Activated T-cell treated with anti-CD3 and anti-CD28 coated beads for 48 hours (primary cell): ENCODE data around the gene CCR7.

Source experiments
- DNase-seq: peaks from one replicate; pipeline ENCODE4 v3.0.0-alpha.2; 2020; ENCODE audit warnings: low read depth

Gene CCR7, protein sequence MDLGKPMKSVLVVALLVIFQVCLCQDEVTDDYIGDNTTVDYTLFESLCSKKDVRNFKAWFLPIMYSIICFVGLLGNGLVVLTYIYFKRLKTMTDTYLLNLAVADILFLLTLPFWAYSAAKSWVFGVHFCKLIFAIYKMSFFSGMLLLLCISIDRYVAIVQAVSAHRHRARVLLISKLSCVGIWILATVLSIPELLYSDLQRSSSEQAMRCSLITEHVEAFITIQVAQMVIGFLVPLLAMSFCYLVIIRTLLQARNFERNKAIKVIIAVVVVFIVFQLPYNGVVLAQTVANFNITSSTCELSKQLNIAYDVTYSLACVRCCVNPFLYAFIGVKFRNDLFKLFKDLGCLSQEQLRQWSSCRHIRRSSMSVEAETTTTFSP

DNA sequence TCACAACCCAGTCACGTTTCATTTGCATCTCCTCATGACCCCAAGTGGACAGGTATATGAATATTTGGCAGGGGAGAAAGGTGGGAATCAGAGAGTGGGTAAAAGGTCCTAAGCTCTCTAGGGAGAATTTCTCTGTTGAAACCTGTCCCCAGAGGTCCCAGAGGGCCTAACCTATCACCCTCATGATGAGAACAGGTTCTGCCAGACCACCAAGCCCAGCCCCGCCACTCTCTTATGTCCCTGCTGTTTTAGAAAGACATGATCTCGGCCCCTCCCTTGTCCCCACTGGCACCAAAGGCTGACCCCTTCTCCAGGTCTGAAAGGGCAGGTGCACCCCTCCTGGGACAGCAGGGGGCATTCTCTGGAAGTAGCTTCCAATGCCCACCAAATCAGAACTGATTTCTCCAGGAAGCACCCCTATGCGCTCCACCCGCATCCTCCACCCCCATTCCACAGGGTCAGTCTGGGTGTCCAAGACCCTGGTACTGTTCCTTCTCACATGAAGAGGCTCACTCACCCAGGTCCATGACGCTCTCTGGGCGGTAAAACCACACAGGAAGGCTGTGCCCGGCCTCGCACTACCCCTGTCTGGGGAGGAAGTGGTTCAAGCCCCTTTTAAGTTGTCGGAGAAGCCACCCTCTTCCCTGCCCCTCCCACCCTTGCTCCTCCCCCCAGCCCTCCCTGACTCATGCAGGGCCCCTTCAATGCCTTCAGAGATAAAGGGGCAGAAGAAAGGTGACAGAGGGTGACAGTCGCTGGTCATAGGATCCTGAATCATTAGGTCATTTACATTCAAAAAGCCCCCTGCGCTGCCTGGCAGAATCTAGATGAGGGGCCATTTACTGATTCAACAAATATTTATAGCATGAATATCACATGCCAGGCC, at the start of gene CCR7:
Gene CCR7, minus strand, starts transcription at position 590 of the 886 bp plus-strand sequence. Its CDS starts 63 bp downstream, at position 527.
- DNase-seq = peak; percentile 79

DNA sequence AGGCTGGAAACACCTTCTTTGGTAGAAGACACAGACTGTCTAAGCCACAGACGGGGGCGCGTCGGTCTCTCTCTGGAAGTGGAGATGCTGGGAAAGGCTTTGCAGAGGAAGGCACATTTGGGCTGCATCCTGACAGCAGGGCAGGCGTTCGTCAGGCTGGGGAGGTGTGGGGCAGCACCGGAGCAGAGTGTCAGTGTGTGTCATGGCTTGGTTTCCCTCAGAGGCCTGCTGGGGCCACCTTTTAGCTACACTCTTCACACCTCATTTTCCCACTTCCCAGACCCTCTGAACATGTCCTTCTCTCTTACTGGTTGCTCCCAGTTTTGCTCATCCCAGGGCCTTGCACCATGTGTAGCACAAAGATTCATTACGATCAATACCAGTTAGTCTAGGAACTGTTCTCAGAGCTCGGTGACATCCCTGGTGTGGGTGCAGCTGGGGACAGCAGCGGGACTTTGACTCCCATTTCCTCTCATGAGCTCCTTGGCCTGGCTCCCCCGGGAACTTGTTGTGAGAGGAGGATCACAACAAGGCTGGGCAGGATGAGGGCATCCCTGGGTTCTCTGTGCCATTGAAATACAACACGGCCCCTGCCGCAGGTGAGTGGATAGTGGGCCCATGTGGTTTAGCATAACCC, 49.3 kb upstream of the CCR7 start:
- no peak for DNase-seq

DNA sequence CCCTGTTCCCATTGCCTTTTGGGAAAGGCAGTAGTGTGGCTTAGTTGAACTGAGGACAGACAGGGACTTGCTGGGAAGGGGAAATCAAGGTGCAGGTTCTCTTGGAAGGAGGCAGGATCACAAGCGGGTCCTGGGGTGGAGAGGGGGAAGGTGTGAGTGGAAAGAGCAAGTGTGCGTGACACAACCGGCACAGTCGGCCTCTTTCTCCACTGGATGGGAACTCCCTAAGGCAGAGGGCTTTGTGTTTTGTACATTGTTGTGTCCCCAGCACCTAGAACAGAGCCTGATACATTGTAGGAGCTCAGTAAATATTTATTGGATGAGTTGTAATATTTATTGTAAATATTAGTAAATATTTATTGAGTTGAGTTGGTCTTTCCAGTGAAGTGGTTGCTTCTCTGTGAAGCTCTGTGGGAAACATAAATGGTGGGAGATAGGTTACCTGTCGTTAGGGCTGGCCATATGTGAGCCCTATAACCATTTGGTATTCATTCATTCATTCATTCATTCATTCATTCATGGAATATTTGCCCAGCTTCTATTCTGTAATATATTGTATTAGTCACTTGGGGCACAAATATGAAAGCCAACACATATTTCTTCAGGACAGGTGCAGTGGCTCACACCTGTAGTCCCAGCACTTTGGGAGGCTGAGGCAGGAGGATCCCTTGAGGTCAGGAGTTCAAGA, 48.3 kb upstream of the CCR7 start:
- no peak for DNase-seq

DNA sequence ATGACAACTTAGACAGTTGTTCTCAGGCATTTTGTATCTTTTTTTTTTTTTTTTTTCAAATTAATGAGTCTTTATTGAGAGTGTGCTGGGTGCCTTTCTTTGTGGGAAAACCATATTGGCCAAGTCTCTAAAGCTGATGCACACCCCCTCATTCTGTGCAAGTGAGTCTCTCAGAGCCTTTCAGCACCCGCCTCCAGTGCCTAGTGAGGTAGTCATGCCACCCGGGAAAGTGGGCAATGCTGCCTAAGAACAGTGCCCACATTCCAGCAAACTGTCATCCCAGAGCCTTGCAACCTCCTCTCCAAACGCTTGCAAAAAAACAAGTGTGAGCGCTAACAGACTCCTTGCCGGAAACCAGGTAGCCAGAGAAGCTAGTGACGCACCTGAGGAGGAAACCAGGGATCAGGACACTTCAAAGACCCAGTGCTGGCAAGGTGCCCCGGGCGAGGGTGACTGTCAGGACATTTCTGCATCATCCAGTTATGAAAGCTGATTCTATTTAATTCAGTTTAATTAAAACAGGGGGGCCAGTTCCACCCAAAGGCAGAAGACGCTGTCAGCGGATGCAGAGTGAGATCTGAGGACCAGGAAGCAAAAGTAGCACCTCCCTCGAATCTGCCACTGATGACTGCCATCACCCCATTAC, 47.5 kb upstream of the CCR7 start:
- DNase-seq = no peak

DNA sequence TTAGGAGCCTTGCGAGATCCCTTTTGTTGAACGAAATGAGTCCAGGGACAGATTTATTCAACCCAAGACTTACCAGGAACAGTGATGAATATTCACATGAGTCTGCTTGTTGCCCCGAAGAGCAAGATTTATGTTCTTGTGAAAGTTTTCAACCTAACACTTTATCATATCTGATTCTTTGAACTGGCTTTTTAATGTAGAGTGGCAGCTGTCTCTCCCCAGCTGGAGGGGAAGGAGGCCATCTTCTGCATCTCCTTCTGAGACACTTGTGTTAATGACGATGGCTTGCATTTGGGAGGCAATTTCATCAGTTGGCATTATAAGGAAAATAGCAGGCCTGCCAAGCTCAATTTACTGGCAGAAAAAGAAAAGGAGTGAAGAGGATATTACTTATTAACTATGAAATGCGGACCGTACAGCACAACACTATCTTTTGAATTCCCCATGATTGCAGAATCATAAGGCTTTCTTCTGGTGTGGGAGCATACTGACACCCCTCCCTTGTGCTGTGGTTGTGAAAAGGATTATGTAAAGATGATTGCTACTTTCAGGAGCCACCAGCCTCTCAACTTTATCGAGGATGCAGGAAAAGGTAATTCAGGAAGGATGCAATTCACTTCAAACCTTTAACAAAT, 46.7 kb upstream of the CCR7 start:
- no peak for DNase-seq

DNA sequence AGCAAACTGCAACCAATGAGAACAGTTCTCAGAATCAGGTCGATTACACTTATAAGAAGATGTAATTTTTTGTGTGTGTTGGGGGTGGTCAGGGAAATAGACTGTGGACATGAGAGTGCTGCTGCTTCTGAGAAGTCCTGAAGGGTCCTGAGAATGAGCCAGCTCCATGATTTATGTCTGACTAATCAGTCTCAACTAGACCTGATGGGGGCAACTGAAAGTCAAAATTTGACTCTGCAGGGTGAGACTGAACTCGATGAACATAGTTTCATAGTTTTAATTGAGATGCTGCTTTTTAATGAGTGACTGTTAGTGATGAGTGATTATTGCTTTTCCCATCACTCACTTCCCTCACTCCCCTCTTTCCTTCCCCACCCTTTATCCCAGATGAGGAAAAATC, 45.1 kb upstream of the CCR7 start:
- DNase-seq = no peak

DNA sequence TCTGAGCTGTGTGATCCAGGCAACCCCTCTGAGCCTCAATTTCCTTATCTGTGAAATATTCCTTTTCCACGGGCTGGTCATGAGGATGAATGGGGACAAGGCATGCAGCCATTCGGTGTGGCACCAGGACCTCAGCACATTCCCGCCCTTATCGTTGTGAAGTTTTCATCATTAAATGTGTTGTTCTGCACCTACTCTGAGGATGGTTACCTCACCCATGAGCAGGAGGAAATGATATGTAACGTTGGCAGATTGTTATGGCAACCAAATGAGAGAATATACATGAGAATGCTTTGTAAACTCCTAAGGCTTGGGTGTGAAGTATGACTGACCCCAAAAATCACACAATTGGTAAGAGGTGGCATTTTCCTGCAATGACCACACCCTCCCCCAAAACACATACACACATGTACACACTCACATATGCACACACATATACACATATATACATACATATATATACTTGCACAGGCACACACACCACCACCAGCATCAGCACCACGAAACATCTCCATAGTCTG, 42.8 kb upstream of the CCR7 start:
- no peak for DNase-seq

DNA sequence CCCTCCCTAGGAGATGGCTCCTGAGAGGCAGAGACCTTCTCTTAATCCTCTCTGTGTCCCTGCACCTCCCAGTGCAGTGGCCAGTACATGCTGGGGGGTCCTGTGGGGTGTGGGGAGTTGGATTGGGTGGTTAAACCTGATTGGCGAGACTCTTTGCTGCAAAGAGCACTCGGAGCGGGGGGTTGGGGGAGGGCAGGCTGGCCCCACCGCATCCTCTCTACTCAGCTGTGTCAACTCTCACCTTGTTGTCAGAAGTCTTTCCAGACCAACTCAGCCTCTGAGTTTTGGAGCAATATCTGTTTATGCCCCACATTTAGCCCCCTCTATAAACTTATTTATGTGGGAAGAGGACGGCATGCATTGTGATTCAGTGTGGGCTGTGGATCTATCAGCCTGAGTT, 42.4 kb upstream of the CCR7 start:
- DNase-seq = no peak

DNA sequence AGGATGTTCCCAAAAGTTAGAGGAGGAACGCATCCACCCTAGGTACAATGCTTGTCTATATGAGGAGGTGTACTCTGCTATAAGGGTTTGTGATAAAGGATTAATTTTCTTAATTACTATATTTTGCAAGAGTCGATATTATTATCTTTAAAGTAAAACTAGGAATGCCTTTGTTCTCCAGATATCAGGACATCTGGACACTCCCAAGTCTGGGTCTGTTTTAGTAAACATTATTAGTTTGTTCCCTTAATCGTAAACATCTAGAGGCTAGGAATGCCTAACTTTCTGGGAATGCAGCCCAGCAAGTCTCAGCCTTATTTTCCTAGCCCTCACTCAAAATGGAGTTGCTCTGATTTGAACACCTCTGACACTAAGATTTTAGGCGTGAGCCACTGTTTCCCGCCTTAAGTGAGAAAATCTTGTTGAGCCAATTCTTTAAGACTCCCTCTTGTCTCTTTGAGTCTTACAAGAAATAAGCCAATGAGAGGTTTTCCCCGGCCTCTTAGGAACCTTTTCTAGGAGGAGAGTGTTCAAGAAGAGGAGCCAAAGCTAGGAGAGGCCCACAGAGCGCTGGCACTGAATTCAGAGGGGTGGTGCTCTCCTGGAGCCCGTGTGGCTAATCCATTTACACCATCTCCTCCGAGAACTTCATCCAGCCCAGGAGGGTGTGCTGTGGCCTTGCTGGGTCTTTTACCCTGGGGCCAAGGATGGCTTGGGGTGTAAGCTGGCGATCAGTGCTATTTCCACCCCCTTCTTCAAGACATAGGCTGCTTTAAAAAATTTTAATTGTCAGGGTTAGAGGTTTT, 41.5 kb upstream of the CCR7 start:
- DNase-seq = no peak

DNA sequence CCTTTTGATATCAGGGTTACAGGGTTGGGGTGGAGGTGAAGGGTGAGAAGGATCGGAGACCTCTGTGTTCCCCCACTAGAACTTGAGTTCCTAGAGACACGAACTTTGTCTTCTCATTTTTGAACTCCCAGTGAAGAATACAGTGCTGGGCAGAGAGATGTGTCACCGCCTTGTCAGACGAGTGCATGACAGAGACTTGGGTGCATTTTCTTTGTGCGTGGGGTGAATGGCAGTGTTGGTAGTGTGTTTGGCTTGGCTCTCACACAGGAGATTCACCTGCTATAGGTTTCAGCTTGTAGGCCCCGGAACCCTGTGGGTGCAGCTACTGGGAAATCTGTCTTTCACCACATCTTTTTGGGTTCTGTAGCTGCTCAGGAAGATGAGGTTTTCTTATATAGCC, 40.0 kb upstream of the CCR7 start:
- DNase-seq = peak; percentile 66

DNA sequence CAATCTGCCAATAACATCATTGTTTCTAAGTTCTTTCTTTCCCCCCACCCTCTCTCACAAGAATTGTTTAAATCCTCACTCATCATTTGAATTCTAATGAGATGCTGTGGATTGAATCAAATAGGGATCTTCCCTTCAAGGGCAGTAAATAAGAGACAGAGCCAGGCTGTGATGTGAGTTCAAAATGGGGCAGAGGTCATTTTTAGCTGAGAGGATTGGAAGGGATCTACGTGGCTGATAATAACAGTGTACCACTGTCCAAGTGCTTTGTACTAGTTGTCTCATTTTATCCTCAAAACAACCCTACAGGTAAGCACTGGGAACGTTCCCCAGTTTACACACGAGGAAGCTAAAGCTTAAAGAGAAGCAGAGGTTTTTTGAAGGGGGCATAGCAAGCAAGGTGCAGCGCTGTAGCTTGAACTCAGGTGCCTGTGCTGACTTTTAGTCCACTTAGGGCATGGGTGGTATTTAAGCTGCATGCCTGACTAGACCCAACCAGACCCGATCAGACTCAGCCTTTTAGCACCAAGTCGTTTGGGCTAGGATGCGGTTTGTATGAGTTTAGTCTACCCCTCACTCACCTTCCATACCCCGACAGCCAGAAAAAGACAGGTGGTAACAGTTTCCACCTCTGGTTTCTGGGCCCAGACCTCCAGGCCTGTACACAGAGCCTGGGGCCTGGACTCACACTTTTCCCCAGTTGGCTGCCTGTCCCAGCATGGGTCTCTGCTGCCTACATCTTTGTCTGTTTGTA, 39.2 kb upstream of the CCR7 start:
- DNase-seq = no peak

DNA sequence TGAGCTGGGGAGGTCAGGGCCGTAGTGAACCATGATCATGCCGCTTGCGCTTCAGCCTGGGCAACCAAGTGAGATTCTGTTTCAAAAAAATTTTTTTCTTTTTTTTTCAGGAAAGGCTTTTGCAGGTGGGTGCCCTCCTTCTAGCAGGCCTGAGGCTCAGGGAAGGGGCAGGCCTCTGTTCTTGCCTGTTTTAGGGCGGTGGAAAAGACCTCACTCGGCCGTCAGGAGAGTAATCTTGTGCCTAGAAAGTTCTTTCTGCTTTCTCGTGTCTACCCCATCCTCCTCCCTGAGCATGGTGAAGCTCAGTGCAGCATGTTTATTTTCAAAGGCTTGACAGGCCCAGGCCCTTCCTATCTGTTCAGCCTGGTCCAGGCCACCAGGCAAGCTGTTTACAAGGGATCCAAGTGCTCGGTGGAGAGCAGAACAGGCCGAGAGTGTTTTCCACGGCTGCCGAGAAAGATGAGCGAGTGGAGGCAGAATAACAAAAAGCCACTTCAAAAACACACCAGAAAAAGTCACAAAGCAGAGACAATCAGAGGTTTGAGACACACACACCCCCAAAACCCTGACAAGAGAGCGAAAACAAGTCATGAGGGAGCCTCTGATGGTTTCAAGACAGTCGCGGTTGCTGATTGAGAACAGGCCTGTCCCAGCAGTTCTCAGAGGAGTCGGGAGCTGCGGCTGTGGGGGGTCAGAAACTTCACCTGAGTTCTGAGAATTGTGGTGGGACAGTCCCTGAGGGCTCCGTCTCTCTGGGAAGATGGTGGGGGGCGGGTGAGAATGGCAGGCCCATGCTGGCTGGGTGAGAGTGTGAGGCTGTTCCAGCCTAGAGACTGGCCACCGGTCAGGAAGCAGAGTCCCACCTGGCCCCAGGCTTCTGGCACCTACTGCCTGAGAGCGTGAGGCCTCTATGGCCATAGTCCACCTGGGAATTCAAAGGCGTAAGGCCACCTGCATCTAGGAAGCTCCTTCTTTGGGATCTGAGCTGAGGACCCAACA, 37.5 kb upstream of the CCR7 start:
- peak; percentile 73 for DNase-seq

DNA sequence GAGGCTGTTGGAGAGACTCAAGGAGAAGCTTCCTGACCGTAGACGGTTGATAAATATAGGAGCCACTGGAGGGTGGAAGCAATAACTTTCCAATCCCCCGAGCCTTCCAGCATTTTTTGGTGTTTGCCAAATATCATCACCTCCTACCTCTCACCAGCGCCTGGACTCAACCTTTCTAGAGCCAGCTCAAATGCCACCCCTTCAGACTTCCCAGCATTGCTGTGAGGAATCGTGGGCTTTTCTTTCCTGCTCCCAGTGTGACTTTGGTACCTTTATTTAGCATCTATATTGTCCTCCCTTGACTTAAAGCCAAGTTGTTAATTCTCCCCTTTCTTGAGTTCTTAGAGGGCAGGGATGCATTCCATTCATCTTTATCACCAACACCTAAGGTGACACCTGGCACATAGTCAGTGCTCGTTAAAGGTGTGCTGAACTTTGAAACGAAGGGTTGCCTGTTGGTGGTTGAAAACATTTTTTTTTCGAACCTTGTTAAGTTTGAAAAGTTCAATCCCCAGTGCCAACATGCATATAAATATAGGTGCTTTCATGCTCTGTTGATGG, 35.3 kb upstream of the CCR7 start:
- no peak for DNase-seq

DNA sequence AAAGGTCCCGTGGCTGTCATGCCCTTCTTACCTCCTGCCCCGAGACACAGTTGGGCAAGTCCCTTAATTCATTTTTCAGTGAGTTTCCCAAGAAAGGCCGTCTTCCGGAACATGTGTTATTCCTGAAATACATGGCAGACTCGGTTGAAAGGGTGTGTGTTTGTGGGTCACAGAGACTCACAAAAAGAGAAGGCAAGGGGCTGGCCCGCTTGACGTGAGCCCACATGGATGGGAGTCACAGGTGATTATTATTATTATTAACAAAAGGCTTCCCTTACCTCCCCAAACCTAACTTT, 34.1 kb upstream of the CCR7 start:
- DNase-seq = no peak

DNA sequence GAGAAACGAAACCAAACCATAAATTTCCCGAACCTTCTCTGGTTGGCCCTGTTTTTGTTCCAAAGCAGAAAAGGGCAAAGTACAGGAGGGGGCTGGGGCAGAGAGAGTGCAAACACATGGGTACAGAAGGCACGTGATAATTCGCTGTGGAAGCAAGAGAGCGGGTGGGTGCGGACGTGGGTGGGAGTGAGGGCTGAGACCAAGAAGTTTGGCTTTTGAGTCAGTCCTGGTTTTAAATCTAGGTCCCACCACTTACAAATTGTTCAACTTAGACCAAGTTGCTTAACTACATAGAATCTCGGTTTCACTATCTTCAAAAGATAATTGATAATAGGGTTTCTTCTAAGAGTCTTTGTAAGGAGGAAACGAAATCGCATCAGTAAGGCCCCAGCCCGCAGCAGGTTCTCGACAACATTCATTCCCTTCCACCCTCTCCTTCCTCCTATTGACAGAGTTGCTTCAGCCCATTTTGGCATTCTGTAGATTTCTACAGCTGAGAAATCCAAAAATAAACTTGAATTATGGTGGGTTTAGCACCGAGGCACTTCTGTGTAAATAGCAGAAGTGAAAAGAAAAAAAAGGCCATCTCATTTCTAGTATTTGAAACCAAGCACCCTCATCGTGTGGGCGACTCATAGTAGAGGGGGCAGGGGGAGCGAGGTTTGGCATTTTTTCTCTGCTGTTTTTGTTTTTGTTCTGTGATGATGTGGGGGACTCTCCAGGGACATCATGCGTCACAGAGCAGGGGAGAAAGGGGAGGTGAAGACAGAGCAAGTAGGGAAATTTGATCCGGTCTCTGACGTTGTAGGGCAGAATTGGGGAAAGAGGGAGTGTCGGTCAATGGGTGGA, 33.6 kb upstream of the CCR7 start:
- DNase-seq = peak; percentile 73

DNA sequence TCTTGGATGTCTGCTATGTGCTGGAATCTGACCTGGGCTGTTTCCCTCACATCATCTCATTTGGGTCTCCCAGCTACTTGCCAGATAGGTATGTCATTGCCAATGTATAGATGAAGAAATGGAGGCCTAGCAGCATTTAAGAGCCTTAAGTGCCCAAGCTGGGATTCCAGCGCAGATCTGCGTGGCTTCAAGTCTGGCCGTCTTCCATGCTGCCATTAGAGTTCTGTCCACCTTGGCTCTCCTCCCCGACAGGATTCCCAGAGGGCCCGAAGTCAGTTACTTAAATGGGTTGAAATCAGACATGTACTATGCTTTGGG, 33.0 kb upstream of the CCR7 start:
- DNase-seq = no peak
